ENCODE measurements around the gene CYP24A1. TPM values are rescaled to one million over a fixed set of nuclear protein-coding genes. Genes with fewer than 3 reads are reported as not detected.

The CYP24A1 gene
- total RNA-seq, 4 donors from 2014 or later, result not detected

- Histone ChIP-seq H3K27me3 (peaks cover 14% of the 10 kb centered on the region), H3K4me1 (no peaks in the 10 kb centered on the region), H3K27ac (no peak overlapping the region), H3K9me3 (no peaks in the 10 kb centered on the region), H3K4me3 (no peak overlapping the region), H3K36me3 (no peaks in the 10 kb centered on the region)
- DNase-seq, result no peak
- no peak for TF ChIP-seq EP300 (IDR thresholded peaks at IDR 0.05; ENCODE audit: low read depth)
- TF ChIP-seq POLR2A (IDR thresholded peaks at IDR 0.05), result no peak
- TF ChIP-seq, protein P1, sequence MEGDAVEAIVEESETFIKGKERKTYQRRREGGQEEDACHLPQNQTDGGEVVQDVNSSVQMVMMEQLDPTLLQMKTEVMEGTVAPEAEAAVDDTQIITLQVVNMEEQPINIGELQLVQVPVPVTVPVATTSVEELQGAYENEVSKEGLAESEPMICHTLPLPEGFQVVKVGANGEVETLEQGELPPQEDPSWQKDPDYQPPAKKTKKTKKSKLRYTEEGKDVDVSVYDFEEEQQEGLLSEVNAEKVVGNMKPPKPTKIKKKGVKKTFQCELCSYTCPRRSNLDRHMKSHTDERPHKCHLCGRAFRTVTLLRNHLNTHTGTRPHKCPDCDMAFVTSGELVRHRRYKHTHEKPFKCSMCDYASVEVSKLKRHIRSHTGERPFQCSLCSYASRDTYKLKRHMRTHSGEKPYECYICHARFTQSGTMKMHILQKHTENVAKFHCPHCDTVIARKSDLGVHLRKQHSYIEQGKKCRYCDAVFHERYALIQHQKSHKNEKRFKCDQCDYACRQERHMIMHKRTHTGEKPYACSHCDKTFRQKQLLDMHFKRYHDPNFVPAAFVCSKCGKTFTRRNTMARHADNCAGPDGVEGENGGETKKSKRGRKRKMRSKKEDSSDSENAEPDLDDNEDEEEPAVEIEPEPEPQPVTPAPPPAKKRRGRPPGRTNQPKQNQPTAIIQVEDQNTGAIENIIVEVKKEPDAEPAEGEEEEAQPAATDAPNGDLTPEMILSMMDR (IDR thresholded peaks at IDR 0.05), result no peak
- TF ChIP-seq POLR2AphosphoS5 (IDR thresholded peaks at IDR 0.05), result no peak
- intact Hi-C loops (cut with DNase I; ENCODE audit: low total_unique reads) (no loop called here), in situ Hi-C loops (cut with MboI; ENCODE audit: low pct_ligation_motif_present in 1 of 4, low pct_unique_long_range_greater_than_20kb in 1 of 4, low sequenced_read_pairs in 3 of 4) (no loop called here)
- 84 to 87% methylated on average over 8 to 11 of the region's 11 CpGs for WGBS, 2 donors (ENCODE audit: low coverage in 1 of 2)
Observed at GRCh38 chr20:54188132-54188849, 14.5 kb upstream of the CYP24A1 start.

DNA sequence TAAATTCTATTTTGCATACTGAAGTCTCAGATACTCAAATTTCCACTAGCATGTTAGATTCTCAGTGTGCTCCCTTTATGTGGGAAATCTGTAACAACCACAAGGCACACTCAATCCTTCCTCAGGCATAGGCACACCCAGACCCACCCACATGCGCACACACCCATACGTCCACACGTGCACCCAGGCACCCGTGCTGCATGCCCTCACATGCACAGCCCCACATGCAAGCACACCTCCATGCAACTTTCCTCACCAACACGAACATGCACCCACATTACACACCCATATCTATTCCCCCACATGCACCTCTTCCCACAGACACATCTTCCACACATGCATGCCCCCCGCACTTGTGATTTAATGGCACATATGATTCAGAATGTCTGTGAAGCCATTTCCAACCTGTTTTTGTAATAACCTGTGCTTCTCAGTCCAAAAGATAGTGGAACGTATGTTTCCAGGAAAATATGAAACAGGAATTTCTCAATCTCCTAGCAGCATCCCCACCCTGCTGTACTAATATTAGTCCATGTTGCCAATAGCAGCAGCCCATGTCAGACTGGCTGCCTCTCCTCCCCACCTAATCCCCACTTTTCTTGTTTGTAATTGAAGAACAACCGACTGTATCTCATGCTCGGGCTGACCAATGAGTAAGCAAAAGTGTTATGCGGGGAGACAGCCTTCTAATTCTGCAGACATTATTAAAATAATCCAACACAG, 11.3 kb upstream of the CYP24A1 start:
- no peaks in the 10 kb centered on the region for H3K4me1 ChIP-seq
- no peak for TF ChIP-seq POLR2A (IDR thresholded peaks at IDR 0.05)
- H3K27me3 ChIP-seq, result peaks cover 21% of the 10 kb centered on the region
- in situ Hi-C loops (cut with MboI; ENCODE audit: low pct_ligation_motif_present in 1 of 4, low pct_unique_long_range_greater_than_20kb in 1 of 4, low sequenced_read_pairs in 3 of 4) (no loop called here), intact Hi-C loops (cut with DNase I; ENCODE audit: low total_unique reads) (no loop called here)
- H3K27ac ChIP-seq, result no peak overlapping the region
- 72 to 90% methylated on average over 2 to 10 of the region's 10 CpGs for WGBS, 2 donors (ENCODE audit: low coverage in 1 of 2)
- H3K4me3 ChIP-seq, result no peak overlapping the region
- no peaks in the 10 kb centered on the region for H3K36me3 ChIP-seq
- DNase-seq, result no peak
- no peaks in the 10 kb centered on the region for H3K9me3 ChIP-seq

GRCh38 chr20:54184071-54184470, 10.3 kb upstream of the CYP24A1 start:
- Histone ChIP-seq H3K36me3 (no peaks in the 10 kb centered on the region), H3K4me3 (no peak overlapping the region), H3K9me3 (no peaks in the 10 kb centered on the region), H3K27ac (no peak overlapping the region), H3K4me1 (no peaks in the 10 kb centered on the region), H3K27me3 (peaks cover 21% of the 10 kb centered on the region)
- DNase-seq, result no peak
- intact Hi-C loops (cut with DNase I; ENCODE audit: low total_unique reads) (no loop called here), in situ Hi-C loops (cut with MboI; ENCODE audit: low pct_ligation_motif_present in 1 of 4, low pct_unique_long_range_greater_than_20kb in 1 of 4, low sequenced_read_pairs in 3 of 4) (no loop called here)
- 42 to 85% methylated on average over 1 to 3 of the region's 3 CpGs for WGBS, 2 donors (ENCODE audit: low coverage in 1 of 2)
- TF ChIP-seq POLR2AphosphoS5 (IDR thresholded peaks at IDR 0.05) (no peak), POLR2A (IDR thresholded peaks at IDR 0.05) (no peak), EP300 (IDR thresholded peaks at IDR 0.05; ENCODE audit: low read depth) (no peak)
- TF ChIP-seq, protein P1 (IDR thresholded peaks at IDR 0.05), result no peak

DNA sequence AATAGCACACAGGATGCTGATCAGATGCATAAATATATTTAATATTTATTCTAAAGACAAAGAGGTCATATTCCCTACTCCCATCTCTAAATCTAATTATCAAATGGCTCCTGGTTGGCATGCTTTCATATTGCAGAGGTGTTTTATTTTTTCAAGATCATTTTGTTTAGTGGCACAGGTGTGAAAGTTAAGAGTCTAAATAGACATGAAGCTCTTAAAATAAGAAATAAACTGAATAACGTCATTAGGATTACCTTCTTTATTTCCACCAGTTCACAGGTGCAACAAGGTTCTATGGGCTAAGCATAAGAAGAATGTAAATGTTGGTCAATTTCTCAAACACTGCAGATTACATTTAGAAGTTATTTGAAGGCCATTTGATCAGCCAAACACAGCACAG, 7.1 kb upstream of the CYP24A1 start:
- Histone ChIP-seq H3K27me3 (peaks cover 22% of the 10 kb centered on the region), H3K4me1 (no peaks in the 10 kb centered on the region), H3K9me3 (no peaks in the 10 kb centered on the region), H3K4me3 (no peak overlapping the region), H3K27ac (no peak overlapping the region), H3K36me3 (no peaks in the 10 kb centered on the region)
- in situ Hi-C loops (cut with MboI; ENCODE audit: low pct_ligation_motif_present in 1 of 4, low pct_unique_long_range_greater_than_20kb in 1 of 4, low sequenced_read_pairs in 3 of 4), result no loop called here
- no peak for DNase-seq
- TF ChIP-seq EP300 (IDR thresholded peaks at IDR 0.05; ENCODE audit: low read depth), result no peak
- TF ChIP-seq, protein P1 (IDR thresholded peaks at IDR 0.05), result no peak
- TF ChIP-seq POLR2AphosphoS5 (IDR thresholded peaks at IDR 0.05), result no peak
- TF ChIP-seq POLR2A (IDR thresholded peaks at IDR 0.05), result no peak
- WGBS, 2 donors (ENCODE audit: low coverage in 1 of 2), result 74 to 75% methylated on average over 1 of the region's 1 CpG
- intact Hi-C loops (cut with DNase I; ENCODE audit: low total_unique reads), result no loop called here
